Lung (tissue), 12 donors: ENCODE measurements around the gene ABL2. TPM values are rescaled to one million over a fixed set of nuclear protein-coding genes. Genes with fewer than 3 reads are reported as not detected.

Experiments used
- ATAC-seq: fragments of 200-7000 bp; cut with Tn5 transposase; one replicate; pipeline ENCODE4 v1.9.1; 2020; ENCODE audit warnings: moderate number of reproducible peaks; ENCODE audit not compliant: insufficient read depth, low FRiP score
- DNase-seq, 3 donors: peaks; one replicate each; pipeline ENCODE4 v3.0.0-alpha.2; 2013 to 2017
- H3K27ac ChIP-seq, 2 donors: one replicate each; pipeline ENCODE4 v1.5.1; 2013; ENCODE audit warnings: mild to moderate bottlenecking in 2 of 2, moderate library complexity in 2 of 2, control low read depth in 1 of 2, inconsistent platforms in 1 of 2, low read depth in 1 of 2, low read length in 1 of 2
- H3K27me3 ChIP-seq, 3 donors: one replicate each; pipeline ENCODE4 v1.5.1; 2013; ENCODE audit warnings: low read length in 2 of 3; ENCODE audit not compliant: control insufficient read depth in 3 of 3, insufficient read depth in 3 of 3
- H3K36me3 ChIP-seq, 4 donors: one replicate each; pipeline ENCODE4 v1.5.1; 2013; ENCODE audit warnings: low read length in 4 of 4, mild to moderate bottlenecking in 1 of 4, moderate library complexity in 1 of 4; ENCODE audit not compliant: control insufficient read depth in 4 of 4, insufficient read depth in 4 of 4
- H3K4me1 ChIP-seq, 5 donors: one replicate each; pipeline ENCODE4 v1.5.1; 2013; ENCODE audit warnings: low read length in 5 of 5, mild to moderate bottlenecking in 2 of 5, moderate library complexity in 1 of 5; ENCODE audit not compliant: control insufficient read depth in 5 of 5, insufficient read depth in 5 of 5
- H3K4me3 ChIP-seq: one replicate; pipeline ENCODE4 v1.5.1; 2013; ENCODE audit warnings: mild to moderate bottlenecking, control low read depth, moderate library complexity
- H3K9ac ChIP-seq, 2 donors: one replicate each; pipeline ENCODE4 v1.5.1; 2013; ENCODE audit warnings: low read length in 2 of 2, control low read depth in 1 of 2; ENCODE audit not compliant: insufficient read depth in 1 of 2
- H3K9me3 ChIP-seq, 4 donors: one replicate each; pipeline ENCODE4 v1.5.1; 2013; ENCODE audit warnings: low read length in 3 of 4, mild to moderate bottlenecking in 1 of 4, moderate library complexity in 1 of 4; ENCODE audit not compliant: control insufficient read depth in 4 of 4, insufficient read depth in 3 of 4
- WGBS, 2 donors: extraction: QIAGEN DNeasy Blood & Tissue Kit; methylation state at CpG; one replicate each; pipeline ENCODE4 v1.1.7; 2013; 5-methylcytosine and 5-hydroxymethylcytosine counted together
- polyA plus RNA-seq, 2 donors: library from polyadenylated mRNA; stranded (reverse); fragments of 200-250 nt; gene quantifications; one replicate each; pipeline ENCODE4 v1.2.1, GENCODE V29; 2013
- total RNA-seq, 2 donors: library from RNA; depleted of rRNA in 1 of 2; stranded (reverse); fragments of >200 nt in 1 of 2; gene quantifications; one replicate each; pipeline ENCODE4 v1.2.1, GENCODE V29; 2014 to 2021
- TF ChIP-seq, protein P1 (sequence below): IDR thresholded peaks from 2 replicates; pipeline ENCODE4 v1.5.1; 2012; ENCODE audit warnings: mild to moderate bottlenecking; ENCODE audit errors: control extremely low read depth, extremely low read depth
- donor health status: control.
- donor health status: control.
- donor health status: Bipolar disorder and iron deficiency.
- donor health status: healthy.
- donor health status: DM: yes; HTN: yes; CAD: no.

ABL2 gene
- total and polyA plus RNA-seq, 4 donors, result 3.3 to 27.8 (median 16.4) TPM

DNA sequence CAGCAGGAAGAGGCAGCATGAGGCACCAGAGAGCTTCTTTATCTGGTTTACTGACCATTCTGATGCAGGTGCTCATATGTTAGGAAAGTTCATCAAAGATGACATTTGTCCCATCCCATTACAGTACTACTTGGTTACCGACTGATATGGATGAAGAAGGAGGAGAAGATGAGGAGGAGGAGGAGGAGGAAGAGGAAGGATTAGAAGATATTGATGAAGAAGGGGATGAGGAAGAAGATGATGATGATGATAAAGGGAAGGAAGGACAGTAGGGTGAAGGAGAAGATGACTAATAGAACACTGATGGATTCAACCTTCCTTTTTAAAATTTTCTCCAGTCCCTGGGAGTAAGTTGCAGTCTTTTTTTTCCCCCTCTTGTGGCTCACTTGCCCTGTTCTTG is 45.1 kb downstream of the ABL2 start:
- Histone ChIP-seq H3K9ac (no peak overlapping the region), H3K36me3 (no peaks in the 10 kb centered on the region), H3K27me3 (no peaks in the 10 kb centered on the region), H3K9me3 (no peaks in the 10 kb centered on the region), H3K4me3 (no peak overlapping the region), H3K27ac (no peak overlapping the region), H3K4me1 (peaks cover 0 to 3% (median 0%) of the 10 kb centered on the region in 5 donors)
- WGBS, 2 donors, result 89% methylated on average over 1 of the region's 1 CpG
- DNase-seq (no peak), ATAC-seq (no peak)
- TF ChIP-seq, protein P1, sequence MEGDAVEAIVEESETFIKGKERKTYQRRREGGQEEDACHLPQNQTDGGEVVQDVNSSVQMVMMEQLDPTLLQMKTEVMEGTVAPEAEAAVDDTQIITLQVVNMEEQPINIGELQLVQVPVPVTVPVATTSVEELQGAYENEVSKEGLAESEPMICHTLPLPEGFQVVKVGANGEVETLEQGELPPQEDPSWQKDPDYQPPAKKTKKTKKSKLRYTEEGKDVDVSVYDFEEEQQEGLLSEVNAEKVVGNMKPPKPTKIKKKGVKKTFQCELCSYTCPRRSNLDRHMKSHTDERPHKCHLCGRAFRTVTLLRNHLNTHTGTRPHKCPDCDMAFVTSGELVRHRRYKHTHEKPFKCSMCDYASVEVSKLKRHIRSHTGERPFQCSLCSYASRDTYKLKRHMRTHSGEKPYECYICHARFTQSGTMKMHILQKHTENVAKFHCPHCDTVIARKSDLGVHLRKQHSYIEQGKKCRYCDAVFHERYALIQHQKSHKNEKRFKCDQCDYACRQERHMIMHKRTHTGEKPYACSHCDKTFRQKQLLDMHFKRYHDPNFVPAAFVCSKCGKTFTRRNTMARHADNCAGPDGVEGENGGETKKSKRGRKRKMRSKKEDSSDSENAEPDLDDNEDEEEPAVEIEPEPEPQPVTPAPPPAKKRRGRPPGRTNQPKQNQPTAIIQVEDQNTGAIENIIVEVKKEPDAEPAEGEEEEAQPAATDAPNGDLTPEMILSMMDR, result no peak

DNA sequence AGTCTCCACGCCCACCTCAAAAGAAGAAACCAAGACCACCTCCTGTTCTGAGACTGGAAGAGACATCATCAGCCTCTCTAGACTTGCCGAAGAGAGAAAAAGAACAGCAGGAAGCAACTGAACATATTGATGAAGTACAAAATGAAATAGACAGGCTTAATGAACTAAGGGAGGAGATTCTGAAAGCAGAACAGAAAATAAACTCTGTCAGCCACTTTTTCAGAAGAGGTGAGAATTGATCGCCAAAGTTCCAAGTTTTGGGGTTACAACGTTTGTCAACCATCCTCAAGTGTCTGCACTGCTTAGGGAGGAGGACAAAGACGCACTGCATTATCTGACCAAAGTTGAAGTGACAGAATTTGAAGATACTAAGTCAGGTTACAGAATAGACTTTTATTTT is 45.6 kb downstream of the ABL2 start:
- TF ChIP-seq, protein P1, result no peak
- Histone ChIP-seq H3K9me3 (no peaks in the 10 kb centered on the region), H3K27ac (no peak overlapping the region), H3K27me3 (no peaks in the 10 kb centered on the region), H3K36me3 (no peaks in the 10 kb centered on the region), H3K4me3 (no peak overlapping the region), H3K9ac (no peak overlapping the region), H3K4me1 (peaks cover 0 to 3% (median 0%) of the 10 kb centered on the region in 5 donors)
- ATAC-seq (no peak), DNase-seq (no peak)
- 88 to 94% methylated on average over 5 of the region's 5 CpGs for WGBS, 2 donors

DNA sequence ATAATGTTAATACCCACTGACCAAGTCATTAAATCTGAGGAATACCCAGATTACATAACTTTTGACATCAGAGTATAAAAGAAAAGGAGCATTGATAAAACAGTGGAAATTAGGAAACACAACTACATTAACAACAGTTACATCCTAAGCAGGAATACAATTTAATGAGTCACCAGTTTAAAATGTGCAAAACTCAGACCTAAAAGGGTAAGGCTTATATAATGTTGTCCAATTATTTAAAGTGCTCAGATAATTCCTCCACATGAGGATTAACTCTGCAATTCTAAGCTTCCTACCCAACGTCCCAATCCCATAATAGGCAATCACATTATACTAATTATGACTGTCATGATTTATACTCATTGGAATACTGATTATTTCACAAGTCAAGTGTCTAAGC is 50.5 kb downstream of the ABL2 start:
- TF ChIP-seq, protein P1, result no peak
- no peak overlapping the region for H3K9ac ChIP-seq
- DNase-seq (no peak), ATAC-seq (no peak)
- no peaks in the 10 kb centered on the region for H3K36me3 ChIP-seq
- no peak overlapping the region for H3K27ac ChIP-seq
- WGBS, 2 donors, result 73 to 83% methylated on average over 1 of the region's 1 CpG
- H3K4me3 ChIP-seq, result no peak overlapping the region
- H3K27me3 ChIP-seq, result no peaks in the 10 kb centered on the region
- no peaks in the 10 kb centered on the region for H3K9me3 ChIP-seq
- H3K4me1 ChIP-seq, result peaks cover 0 to 9% (median 2%) of the 10 kb centered on the region in 5 donors

DNA sequence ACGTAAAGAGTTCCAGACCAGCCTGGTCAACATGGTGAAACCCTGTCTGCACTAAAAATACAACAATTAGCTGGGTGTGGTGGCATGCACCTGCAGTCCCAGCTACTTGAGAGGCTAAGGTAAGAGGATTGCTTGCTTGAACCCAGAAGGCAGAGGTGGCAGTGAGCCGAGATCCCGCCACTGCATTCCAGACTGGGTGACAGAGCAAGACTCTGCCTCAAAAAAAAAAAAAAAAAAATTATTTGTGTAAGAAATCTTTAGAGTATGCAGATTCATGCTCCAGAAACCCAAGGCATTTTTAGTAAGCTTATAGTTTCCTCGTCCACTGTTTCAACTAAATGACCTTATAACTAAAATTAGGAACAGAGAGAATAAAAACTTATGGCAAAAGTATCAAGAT is 51.3 kb downstream of the ABL2 start:
- DNase-seq, result no peak
- 92 to 95% methylated on average over 4 of the region's 4 CpGs for WGBS, 2 donors
- ATAC-seq, result no peak
- H3K9me3 ChIP-seq, result no peaks in the 10 kb centered on the region
- no peak overlapping the region for H3K9ac ChIP-seq
- H3K27ac ChIP-seq, result no peak overlapping the region
- no peak overlapping the region for H3K4me3 ChIP-seq
- no peaks in the 10 kb centered on the region for H3K27me3 ChIP-seq
- peaks cover 0 to 9% (median 2%) of the 10 kb centered on the region in 5 donors for H3K4me1 ChIP-seq
- TF ChIP-seq, protein P1, result no peak
- H3K36me3 ChIP-seq, result no peaks in the 10 kb centered on the region
